Measurements from ENCODE around the gene RPL22.

DNA sequence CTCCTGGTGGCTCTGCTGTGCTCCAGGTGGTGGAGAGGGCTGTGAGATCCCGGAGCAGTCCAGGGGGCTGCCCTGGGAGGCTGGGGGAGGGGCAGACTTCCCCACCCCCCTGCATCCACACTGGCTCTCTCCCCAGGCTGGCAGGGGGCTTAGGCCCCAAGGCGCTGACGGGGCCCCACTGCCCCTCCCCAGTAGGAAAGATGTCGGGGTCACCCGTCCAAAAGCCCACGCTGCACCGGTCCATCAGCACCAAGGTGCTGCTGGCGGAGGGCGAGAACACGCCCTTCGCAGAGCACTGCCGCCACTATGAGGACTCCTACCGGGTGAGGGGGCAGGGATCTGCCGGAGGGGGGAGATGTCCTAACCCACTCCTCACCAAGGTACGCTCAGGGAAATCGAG is 12.3 kb upstream of the RPL22 start:
- no peak for TF ChIP-seq POLR2A (IDR thresholded peaks at IDR 0.05)
- TF ChIP-seq POLR2AphosphoS5 (IDR thresholded peaks at IDR 0.05) = no peak

All from prostate gland (tissue), 1 donor.